NOMO-1 treated with dmso at 0.1 percent for 144 hours (cell line): ENCODE measurements around the gene MTHFSD.
"Not testable (repeated sequence)": the region's sequence is repeated elsewhere in the genome, so short reads cannot be mapped to it uniquely, and the experiment has no call there.

Source experiments
- DNase-seq: peaks from one replicate; lab custom pipeline; 2025; ENCODE audit not compliant: unreplicated experiment; lab: John Stamatoyannopoulos, UW

The MTHFSD gene, protein sequence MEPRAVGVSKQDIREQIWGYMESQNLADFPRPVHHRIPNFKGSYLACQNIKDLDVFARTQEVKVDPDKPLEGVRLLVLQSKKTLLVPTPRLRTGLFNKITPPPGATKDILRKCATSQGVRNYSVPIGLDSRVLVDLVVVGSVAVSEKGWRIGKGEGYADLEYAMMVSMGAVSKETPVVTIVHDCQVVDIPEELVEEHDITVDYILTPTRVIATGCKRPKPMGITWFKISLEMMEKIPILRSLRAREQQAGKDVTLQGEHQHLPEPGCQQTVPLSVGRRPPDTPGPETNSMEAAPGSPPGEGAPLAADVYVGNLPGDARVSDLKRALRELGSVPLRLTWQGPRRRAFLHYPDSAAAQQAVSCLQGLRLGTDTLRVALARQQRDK

DNA sequence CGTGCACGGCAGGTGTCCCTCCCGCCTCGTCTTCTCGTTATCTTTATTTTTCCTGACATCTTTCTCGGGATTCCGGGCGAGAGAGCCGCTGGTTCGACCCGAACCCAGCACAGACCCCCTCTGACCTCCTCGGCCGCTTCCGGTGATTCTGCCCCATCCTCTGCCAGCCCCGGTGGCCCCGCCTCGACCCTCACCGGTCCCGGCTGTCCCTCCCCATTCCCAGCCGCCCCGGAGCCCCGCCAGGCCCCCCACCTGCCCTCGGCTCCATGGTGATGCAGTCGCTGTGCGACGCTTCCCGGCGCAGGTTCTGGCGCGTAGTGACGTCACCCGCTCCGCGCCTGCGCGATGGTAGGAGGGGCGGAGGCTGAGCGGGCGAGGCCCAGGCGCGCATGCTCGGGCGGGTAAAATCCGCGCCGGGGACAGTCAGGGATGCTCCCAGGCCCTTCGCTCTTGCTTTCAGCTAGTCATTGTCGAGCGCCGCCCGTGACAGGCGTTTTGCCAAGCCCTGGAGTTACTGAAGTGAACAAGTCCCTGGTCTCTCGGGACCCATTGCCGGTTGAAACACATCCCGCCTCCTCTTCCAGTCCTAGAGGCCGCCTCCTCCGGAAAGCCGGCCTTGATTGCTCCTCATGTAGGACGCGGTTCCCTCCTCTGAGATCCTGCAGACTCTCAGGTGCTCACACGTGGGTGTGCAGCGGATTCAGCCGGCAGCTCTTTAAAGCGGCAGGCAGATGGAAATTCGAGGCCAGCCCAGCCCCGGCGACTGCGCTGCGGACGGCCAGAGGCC is at the start of gene MTHFSD:
Gene MTHFSD (minus strand): TSS at position 319 of the 787 bp plus-strand sequence. CDS start 51 bp downstream, at position 268.
- peak; percentile 77 for DNase-seq

- no peak for DNase-seq
These were observed 49.6 kb upstream of the MTHFSD start for GRCh38 chr16:86604436-86605193.

GRCh38 chr16:86602521-86602920 is 47.5 kb upstream of the MTHFSD start:
- no peak for DNase-seq

- DNase-seq = no peak
These were observed 46.3 kb upstream of the MTHFSD start for GRCh38 chr16:86601356-86601755.

DNA sequence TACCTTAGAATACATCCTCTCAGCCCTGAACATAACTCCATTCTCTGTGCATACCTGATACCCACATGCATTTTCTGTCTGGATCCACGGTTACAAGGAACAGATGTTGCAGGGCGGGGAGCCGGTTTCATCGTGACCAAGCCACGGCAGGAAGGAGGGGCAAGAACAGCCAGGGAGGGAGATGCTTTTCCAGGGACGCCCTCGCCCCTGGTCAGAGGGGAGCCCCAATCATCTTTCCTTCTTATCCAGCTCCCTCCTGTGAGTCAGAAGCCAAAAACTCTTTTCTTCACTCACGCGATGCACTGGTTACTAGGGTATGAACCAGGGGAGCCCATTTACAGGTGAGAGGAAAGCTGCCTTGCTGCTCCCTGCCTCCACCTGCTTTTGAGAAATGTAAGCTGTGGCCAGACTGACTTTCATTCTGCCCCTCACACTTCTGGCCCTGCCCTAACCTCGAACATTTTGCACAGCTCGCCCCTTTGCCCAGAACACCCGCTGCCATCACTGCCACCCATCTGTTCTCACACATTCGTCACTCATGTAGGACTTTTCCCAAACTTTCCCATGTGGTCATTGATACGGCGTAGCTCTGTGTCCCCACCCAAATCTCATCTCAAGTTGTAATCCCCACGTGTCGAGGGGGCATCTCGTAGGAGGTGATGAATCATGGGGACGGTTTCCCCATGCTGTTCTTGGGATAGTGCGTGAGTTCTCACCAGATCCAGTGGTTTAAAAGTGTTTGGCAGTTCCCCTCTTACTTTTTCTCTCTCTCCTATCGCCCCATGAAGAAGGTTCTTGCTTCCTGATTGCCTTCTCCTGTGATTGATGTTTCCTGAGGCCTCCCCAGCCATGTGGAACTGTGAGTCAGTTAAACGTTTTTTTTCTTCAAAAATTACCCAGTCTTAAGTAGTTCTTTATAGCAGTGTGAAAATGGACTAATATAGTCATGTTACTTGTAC is 43.9 kb upstream of the MTHFSD start:
- no peak for DNase-seq

- DNase-seq = no peak
These were observed 43.0 kb upstream of the MTHFSD start for GRCh38 chr16:86597880-86598606.

GRCh38 chr16:86597126-86597879 is 42.3 kb upstream of the MTHFSD start:
- no peak for DNase-seq

GRCh38 chr16:86595983-86596605 is 41.1 kb upstream of the MTHFSD start:
- no peak for DNase-seq

GRCh38 chr16:86594721-86595120 is 39.7 kb upstream of the MTHFSD start:
- DNase-seq = no peak

DNA sequence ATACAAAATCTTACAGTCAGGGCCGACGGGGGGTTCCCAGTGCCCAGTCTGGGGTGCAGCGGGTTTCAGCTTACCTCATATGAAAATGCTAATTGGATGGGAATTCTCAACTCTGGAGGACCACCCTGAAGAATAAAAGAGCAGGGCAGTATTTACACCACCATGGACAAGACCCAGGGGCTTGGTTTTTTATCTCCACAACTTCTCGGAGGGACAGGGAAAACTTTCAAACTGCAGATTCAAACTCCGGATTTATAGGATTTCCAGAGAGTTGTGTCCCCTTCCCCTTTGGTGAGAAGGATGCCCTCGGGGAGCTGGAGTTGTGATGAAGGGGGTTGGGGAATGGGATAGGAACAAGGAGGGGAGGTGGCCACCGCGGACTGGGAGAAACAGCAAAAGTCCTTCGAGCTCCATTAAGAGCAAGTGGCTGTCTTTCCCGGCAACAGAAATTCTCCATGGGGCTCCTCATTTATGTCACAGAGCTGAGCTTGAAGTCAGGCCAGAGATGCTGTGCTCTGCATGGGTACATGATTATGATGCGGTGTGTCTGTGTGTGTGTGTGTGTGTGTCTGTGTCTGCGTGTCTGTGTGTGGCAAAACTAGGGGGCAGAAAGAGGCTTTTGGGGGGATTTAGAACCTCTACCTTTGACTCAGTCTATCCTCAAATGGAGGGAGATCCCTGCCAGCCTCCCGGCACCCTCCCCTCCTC is 39.0 kb upstream of the MTHFSD start:
- no peak for DNase-seq

GRCh38 chr16:86591270-86591669 is 36.2 kb upstream of the MTHFSD start:
- DNase-seq = no peak

- no peak for DNase-seq
These were observed 35.6 kb upstream of the MTHFSD start for GRCh38 chr16:86590501-86591144.

GRCh38 chr16:86587955-86588354 is 32.9 kb upstream of the MTHFSD start:
- DNase-seq = not testable (repeated sequence)

DNA sequence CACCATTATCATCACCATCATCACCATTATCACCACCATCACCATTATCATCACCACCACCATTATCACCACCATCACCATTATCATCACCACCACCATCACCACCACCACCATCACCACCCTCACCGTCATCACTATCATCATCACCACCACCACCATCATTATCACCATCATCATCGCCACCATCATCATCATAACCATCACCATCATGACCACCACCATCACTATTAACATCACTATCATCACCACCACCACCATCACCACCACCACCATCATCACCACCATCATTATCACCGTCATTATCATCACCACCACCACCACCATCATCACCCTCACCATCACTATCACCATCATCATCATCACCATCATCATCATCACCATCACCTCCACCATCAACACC is 32.5 kb upstream of the MTHFSD start:
- no peak for DNase-seq

GRCh38 chr16:86585821-86586611 is 31.0 kb upstream of the MTHFSD start:
- no peak for DNase-seq
